ENCODE measurements around the gene CREBRF.
A peak's percentile ranks its signal among the peaks of the same experiment; 100 is the strongest.
"Not testable (repeated sequence)": the region's sequence is repeated elsewhere in the genome, so short reads cannot be mapped to it uniquely, and the experiment has no call there.

The CREBRF gene

DNA sequence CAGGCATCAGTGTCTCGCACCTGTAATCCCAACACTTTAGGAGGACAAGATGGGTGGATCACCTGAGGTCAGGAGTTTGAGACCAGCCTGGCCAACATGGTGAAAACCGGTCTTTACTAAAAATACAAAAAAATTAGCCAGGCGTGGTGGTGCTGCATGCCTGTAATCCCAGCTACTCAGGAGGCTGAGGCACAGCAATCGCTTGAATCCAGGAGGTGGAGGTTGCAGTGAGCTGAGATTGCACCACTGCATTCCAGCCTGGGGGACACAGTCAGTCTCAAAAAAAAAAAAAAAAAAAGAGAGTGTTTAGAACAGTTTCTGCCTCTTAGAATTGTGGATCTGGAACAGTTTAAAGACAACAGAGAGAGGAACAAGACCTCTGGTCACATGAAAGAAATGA is 20.3 kb downstream of the CREBRF start:
- not testable (repeated sequence) for DNase-seq (ENCODE audit: low read depth in 4 of 4, low spot score in 1 of 4)

DNA sequence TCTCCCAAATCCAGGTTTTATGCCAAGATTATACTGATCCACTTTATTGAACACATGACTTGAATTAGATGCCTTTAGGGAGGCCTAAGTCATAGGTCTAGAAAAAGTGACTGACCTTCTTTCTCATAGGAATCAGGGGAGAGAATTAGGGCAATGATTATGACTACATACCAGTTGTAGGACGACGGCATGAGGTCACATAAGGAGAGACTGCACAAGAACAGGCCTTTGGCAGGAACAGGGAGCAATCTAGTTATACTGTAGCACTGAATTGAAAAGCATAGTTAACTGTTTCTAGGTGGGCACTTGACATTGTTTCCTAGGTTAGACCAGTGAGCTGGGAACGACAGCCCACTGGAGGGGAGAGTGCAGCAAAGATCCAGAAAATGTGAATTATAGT is 22.7 kb downstream of the CREBRF start:
- no peak for DNase-seq (ENCODE audit: low read depth in 4 of 4, low spot score in 1 of 4)

DNA sequence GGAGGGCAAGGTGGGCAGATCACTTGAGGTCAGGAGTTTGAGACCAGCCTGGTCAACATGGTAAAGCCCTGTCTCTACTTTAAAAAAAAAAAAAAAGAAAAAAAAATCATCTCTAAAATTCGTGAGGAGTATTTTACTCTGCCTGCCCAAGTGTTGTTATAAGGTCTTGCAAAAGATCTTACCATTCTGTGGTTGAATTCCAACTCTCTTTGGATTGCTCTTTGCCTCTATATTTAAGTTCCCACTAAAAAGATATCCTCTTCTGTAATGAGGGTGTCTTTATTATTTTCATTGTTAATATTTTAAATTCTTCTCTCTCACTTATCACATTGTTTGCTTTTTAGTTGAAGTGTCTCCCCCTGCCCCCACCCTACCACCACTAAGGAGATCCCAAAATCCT is 33.4 kb downstream of the CREBRF start:
- DNase-seq (ENCODE audit: low read depth in 4 of 4, low spot score in 1 of 4) = no peak

DNA sequence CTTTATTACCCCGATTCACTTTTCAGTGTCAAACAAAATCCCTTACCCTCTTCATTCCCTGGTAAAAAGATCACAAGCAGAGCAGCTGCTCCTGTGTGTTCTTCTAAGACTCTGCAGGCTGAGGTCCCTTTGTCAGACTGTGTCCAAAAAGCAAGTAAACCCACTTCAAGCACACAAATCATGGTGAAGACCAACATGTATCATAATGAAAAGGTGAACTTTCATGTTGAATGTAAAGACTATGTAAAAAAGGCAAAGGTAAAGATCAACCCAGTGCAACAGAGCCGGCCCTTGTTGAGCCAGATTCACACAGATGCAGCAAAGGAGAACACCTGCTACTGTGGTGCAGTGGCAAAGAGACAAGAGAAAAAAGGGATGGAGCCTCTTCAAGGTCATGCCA is 34.5 kb downstream of the CREBRF start:
- DNase-seq (ENCODE audit: low read depth in 4 of 4, low spot score in 1 of 4) = no peak

DNA sequence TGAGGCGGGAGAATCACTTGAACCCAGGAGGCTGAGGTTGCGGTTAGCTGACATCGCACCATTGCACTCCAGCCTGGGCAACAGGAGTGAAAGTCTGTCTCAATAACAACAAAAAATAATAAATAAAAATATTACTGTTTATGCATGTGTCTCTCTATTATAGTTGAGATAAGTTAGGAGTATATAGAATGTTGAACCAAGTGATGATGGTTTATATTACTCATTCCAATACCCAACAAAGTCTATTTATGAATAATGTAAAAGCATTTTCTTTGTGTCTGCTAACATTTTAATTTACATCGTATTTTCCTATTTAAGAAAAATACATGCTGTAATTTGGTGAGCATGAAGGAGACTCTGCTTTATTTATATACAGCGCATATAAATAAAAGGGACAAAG is 35.8 kb downstream of the CREBRF start:
- no peak for DNase-seq (ENCODE audit: low read depth in 4 of 4, low spot score in 1 of 4)

DNA sequence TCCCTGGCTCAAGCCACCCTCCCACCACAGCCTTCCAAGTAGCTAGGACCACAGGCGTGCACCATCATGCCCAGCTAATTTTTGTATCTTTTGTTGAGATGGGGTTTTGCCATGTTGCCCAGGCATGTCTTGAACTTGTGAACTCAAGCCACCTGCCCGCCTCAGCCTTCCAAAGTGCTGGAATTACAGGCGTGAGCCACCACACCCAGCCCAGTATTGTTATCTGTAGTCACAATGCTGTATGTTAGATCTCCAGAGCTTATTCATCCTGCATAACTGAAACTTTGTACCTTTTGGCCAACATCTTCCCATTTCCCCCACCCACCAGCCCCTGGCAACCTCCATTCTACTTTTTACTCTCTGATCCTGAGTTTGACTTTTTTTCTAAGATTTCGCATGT is 37.5 kb downstream of the CREBRF start:
- no peak for DNase-seq (ENCODE audit: low read depth in 4 of 4, low spot score in 1 of 4)

DNA sequence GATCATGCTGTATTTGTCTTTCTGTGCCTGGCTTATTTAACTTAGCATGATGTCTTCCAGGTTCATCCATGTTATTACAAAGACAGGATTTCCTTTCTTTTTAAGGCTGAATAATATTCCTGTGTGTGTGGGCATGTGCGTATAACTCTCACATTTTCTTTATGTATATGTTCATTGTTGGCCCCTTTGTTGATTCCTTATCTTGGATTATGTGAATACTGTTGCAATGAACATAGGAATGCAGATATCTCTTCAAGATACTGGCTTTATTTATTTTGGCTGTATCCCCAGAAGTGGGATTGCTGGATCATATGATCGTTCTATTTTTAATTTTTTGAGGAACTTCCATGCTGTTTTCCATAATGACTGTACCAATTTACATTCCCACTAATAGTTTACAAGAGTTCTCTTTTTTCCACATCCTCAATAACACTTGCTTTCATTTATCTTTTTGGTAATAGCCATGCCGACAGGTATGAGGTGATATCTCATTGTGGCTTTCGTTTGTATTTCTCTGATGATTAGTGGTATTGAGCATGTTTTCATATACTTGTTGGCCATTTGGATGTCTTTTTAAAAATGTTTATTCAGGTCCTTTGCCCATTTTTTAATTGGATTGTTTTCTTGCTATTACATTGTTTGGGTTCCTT is 38.0 kb downstream of the CREBRF start:
- DNase-seq (ENCODE audit: low read depth in 4 of 4, low spot score in 1 of 4) = no peak

DNA sequence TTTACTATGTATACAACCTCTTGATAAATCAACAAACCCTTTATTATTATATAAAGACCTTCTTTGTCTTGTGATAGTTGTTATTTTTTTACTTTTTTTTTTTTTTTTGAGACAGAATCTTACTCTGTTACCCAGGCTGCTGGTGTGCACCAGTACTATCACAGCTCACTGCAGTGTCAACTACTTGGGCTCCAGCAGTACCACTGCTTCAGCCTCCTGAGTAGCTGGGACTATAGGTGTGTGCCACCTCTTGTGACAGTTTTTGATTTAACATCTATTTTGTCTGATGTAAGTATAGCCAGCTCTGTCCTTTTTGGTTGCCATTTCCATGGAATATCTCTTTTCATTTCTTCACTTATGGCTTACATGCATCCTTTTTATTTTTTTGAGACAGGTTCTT is 42.6 kb downstream of the CREBRF start:
- DNase-seq (ENCODE audit: low read depth in 4 of 4, low spot score in 1 of 4) = no peak

DNA sequence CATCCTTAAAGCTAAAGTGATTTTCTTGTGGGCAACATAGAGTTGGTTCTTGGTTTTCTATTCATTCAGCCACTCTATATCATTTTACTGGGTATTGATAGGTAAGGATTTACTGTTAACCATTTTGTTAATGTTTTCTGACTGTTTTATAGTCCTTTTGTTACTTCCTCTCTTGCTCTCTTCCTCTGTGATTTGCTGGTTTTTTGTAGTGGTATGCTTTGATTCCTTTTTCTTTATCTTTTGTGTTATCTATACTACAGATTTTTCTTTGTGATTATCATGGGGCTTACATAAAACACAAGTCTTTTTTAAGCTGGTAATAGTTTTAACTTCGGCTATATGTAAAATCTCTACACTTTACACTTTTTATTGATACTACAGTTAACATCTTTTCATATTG is 43.3 kb downstream of the CREBRF start:
- DNase-seq (ENCODE audit: low read depth in 4 of 4, low spot score in 1 of 4) = no peak

DNA sequence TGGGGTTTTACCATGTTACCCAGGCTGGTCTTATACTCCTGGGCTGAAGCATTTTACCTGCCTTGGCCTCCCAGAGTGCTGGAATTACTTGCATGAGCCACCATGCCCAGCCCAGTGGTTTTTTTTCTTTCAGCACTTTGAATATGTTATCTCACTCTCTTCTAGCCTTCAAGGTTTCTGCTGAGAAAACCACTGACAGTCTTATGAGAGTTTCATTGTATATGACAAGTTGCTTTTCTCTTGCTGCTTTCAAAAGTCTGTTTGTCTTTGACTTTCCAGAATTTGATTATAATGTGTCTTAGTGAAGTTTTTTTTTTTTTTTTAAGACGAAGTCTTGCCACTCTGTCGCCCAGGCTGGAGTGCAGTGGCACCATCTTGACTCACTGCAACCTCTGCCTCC is 45.1 kb downstream of the CREBRF start:
- no peak for DNase-seq (ENCODE audit: low read depth in 4 of 4, low spot score in 1 of 4)

DNA sequence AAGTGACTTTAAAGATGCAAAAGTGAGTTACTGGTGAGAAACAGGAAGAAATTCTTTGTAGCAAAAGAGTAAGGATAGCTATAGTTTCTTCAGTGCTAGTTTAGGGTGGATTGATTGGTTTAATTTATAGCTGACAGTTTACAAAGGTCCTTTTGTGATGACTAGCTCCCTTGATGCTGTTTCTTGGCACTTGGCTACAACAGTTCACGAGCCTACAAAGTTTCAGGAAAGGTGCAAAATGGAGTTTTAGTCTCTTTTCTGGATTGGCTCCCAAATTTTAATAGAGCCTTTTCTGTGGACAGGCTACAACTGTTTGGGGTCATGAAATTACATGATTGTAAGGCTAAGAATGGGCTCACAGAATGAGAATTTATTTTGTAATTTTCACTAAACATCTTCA is 47.3 kb downstream of the CREBRF start:
- DNase-seq (ENCODE audit: low read depth in 4 of 4, low spot score in 1 of 4) = no peak

DNA sequence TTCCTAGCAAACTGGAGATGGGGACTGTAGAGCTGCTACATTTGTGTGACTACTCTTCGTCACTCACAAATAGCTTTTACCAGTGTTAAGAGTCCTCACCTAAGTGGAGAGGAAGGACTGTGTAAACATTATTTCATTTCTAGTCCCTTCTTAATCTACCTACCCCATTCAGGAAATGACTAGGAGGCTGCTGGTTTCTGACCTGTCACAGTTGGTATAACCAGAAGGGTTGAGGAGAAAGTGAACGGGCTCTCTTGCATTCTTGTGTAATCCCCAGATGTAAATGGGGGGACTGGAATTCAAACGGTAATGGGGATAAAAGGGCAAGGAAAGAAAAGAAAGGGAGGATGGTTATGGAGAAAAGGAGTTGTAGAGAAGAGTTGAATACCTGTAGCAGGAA is 52.8 kb downstream of the CREBRF start:
- DNase-seq (ENCODE audit: low read depth in 4 of 4, low spot score in 1 of 4) = no peak

DNA sequence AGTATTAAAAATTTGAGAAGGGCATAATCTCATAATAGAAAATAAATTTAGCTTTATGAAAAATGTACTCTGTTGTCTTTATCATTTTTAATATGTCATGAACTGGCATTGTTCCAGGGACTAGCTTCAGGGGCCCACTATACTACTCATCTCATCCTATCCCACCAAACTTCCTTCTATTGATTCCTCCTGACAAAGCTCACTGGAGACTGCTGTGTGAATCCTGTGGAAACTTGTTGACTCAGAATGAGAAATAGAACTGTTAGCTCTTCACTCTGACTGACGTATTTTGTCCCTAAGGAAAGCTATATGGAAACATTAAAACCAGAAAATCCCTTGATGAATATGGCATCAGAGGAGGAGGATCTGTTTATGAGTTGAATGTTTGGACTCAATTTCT is 58.4 kb downstream of the CREBRF start:
- no peak for DNase-seq (ENCODE audit: low read depth in 4 of 4, low spot score in 1 of 4)

DNA sequence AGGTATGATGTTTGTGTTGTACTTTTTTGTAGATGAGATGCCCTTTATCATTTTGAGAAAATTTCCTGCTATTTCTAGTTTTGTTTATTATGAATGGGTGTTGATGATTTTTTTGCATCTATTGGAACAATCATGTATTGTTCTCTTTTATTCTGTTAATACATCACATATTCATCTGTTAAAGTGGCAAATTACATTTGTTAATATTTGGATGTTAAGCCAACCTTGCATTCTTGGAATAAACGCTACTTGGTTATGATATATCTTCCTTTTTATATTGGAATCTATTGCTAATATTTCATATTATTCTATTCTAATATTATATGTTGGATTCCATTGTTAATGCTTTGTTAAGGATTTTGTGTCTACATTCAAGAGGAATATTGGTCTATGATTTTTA is 63.6 kb downstream of the CREBRF start:
- DNase-seq (ENCODE audit: low read depth in 4 of 4, low spot score in 1 of 4) = no peak

DNA sequence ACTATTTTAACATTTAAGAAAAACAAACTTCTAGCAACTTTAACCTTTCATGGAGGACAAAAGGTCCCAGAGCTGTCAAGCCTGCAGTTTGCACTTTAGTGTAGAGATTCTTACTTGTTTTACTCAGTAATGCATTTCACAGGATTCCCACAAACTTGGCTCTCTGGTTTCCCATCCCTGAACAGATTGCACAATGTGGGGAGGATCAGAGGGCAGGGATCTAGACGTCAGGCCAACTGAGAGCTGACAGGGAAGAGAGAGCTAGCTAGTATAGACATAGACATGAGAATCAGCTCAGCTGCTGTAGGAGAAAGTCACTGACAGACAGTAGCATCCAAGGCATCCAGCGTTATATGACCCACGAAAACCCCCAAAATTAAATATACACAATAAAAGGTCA is 67.3 kb downstream of the CREBRF start:
- no peak for DNase-seq (ENCODE audit: low read depth in 4 of 4, low spot score in 1 of 4)

DNA sequence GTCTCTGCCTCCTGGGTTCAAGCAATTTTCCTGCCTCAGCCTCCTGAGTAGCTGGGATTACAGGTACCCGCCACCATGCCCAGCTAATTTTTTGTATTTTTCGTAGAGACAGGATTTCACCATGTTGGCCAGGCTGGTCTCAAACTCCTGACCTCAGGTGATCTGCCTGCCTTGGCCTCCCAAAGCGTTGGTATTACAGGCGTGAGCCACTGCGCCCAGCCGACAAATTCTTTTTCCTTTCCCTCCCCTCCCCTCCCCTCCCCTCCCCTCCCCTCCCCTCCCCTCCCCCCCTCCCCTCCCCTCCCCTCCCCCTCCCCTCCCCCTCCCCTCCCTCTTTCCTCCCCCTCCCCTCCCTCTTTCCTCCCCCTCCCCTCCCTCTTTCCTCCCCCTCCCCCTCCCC is 76.0 kb downstream of the CREBRF start:
- DNase-seq (ENCODE audit: low read depth in 4 of 4, low spot score in 1 of 4) = not testable (repeated sequence)

DNA sequence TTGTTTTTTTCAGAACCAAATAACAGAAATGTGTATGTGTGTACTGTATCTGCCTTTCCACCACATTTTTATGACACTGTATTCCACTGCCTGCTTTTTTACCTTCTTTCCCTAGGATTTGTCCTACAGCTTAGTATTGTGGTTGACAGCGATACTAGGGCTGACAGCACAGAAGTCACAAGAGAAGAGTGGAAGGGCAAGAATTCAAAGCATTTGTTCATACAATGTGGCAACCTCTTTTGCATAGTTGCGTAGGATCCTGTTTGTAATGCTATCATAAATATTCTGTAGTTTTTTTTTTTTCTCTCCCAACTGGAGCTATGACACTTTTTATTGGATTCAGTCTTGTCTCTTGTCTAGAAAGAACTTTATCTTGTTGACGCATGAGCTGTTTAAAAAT is 82.6 kb downstream of the CREBRF start:
- DNase-seq (ENCODE audit: low read depth in 4 of 4, low spot score in 1 of 4) = no peak

DNA sequence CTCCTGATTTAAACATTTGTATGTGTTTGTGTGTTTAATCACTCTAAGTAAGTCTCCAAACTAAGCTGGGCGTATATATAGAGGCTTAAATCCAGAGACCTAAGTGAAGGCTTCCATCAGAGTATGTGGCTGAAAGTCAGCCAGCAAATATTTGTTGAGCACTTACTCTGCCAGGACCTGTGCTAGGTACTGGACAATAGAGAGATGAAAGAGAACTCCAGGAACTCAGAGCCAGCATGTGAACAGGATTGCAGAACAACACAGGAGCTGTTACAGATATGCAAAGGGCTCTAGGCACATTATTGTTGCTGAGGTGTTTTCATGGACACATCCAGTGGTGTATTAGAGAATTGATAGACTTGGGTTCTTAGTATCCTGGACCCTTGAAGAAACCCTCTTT is 83.5 kb downstream of the CREBRF start:
- no peak for DNase-seq (ENCODE audit: low read depth in 4 of 4, low spot score in 1 of 4)

DNA sequence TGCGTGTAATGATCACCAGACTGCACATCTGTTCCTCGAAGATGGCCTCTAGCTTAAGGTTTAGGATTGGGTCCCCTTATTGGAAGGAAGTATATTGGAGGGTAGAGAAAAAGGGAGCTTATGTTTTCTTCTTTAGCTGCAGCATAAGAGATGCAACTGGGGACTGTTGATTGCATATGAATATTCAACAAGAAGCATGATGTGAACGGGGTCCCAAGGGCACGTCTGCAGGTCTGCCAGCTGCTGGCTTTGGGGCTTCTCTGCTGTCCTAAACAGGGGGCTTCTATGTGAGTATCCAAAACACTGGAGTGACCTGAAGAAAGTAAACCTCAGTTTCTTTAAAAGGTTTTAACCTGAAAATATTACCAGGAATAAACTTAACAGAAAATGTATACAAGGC is 84.6 kb downstream of the CREBRF start:
- no peak for DNase-seq (ENCODE audit: low read depth in 4 of 4, low spot score in 1 of 4)

DNA sequence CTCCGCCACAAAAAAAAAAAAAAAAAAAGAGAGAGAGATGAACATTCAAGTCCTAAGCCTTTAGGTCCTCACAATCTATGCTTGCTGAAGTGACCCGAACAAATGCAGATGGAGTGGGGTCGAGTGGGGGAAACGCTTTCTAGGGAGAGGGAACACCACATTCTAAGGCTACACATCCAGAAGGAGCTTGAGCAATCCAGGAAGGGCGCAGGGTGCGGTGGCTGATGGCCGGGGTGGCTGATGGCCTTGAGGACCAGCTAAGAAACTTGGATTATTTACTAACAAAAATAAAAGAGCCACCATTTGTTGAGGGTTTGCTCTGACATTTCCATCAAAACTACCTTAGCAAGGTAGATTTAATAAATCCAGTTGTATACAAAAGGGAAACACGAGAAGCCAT is 87.4 kb downstream of the CREBRF start:
- no peak for DNase-seq (ENCODE audit: low read depth in 4 of 4, low spot score in 1 of 4)

DNA sequence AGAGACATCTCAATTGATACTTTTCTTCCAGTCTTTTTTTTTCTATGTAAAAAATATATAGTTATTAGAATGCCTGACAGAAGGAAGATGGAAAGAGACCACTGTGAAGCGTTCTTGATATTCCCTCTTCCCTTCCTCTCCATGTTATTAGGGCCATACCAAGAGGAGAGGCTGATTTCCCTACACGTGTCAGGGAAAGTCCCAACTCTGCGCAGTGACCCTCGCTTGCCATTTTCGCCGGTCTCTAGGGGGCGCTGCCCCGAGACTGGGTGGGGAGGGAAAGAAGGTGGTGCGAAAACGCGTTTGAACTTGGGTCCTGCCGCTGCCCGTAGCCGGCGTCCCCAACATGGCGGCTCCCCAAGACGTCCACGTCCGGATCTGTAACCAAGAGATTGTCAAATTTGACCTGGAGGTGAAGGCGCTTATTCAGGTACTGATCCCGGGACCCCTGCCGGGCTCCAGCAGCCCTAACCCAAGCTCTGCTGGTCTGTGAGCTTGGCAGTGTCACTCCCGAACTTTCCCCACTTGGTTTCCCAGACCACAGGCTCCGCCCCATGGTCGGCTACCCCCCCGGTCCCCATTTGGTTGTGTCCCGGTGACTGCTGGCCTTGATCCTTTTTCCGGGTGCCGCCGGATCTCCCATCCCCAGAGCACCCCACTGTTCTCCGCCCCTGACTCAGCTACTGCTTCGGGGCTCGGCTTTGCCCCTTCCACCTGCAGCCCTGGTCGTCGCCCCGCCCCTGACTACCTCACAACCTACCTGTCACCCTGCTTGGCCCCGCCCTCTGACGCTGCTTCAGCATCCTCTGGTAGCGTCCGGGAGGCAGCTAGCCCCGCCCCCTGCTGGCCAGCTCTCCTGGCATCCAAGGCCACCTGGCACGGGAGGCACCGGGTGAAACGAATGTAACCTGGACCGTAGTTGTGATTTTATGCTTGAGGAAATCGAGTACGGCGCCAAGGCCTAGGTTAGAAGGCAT is 88.3 kb downstream of the CREBRF start, which contains the start of gene BNIP1:
Gene BNIP1, plus strand, starts transcription at position 332 of the 977 bp plus-strand sequence. Its CDS starts 15 bp downstream, at position 347.
- DNase-seq (ENCODE audit: low read depth in 4 of 4, low spot score in 1 of 4) = peak; percentile 94 to 99 (median 96)

DNA sequence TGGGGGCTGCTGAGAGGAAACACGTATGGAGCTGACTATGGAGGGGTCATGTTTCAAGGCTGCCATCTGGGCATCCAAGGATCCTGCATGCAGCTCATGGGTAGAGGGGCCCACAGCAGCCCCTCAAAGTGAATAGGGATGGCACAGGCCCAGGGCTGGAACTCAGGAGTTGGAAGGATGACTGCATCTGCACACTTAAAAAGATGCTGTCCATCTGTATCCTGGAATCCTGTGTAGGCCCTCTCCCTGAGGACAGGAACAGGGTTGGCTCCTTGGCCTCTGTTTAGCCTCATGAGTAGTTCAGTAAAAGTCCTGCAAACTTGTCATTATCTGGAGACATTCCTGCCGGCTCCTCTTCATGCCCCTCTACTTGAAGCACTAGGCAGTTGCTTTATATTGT is 92.2 kb downstream of the CREBRF start:
- DNase-seq (ENCODE audit: low read depth in 4 of 4, low spot score in 1 of 4) = no peak
